ENCODE measurements around the gene RNF182.
"Not testable (repeated sequence)": the region's sequence is repeated elsewhere in the genome, so short reads cannot be mapped to it uniquely, and the experiment has no call there.

RNF182 gene

DNA sequence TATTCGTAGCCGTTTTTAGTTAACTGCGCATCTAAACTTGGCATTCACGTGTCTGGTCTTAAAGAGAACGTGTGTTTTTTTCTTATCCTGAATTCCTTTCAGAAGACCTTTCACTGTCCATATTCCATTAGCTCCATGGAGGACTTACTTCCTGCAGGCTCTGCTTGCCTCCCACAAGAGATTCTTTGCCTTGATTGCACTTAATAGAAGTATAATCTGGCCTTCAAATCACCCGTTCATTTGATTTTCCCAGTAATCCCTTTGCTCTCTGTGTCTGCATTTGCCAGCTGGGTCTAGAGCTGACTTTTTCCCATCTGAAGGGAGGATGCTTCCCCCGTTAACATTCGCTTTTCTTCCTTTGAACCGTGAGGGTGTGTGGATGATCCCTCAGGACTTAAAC lies 79.5 kb downstream of the RNF182 start:
- DNase-seq = no peak

- no peak for DNase-seq
Measured at GRCh38 chr6:14008809-14009208, 84.1 kb downstream of the RNF182 start.

- DNase-seq = no peak
Measured at GRCh38 chr6:14009431-14009830, 84.7 kb downstream of the RNF182 start.

- no peak for DNase-seq
Measured at GRCh38 chr6:14010275-14010674, 85.5 kb downstream of the RNF182 start.

- no peak for DNase-seq
Measured at GRCh38 chr6:14012313-14013030, 87.7 kb downstream of the RNF182 start.

DNA sequence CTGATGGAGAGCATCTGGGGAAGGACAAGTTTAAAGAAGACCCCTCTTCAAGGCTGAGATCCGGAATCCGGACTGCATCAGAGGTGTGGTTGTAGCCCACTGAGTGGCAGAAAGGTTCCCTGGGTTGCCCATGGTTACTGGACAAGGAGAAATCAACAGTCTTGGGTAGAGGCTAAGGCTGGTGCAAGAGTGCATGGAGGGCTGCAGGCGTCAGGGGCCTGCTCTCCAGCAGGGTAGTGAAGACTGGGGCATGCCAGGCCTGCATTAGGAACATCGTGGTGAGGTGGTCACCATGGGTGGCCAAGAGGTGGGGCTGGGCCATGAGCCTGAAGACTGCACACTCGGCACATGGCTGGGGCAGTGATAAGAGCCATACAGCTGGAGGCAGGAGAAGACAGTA lies 91.2 kb downstream of the RNF182 start:
- DNase-seq = no peak

DNA sequence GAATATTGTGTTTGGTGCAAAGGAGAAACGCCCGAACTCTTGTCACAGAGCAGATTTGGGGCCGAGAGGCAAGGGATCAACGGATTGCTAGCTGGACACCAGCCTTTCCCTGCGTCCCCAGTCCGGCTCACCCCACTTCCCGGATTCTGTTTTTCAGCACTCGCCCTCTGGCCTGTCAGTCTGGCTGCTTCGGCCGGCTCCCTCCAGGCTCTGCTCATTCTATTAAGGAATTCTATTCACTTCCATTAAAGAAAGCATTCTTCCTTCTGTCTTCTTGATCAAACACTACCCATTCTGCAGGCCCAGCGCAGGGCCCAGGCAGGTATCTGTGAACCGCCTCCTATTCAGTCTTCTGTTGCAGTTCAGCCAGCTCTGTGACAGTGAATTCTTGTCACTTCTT lies 91.7 kb downstream of the RNF182 start:
- DNase-seq = no peak

DNA sequence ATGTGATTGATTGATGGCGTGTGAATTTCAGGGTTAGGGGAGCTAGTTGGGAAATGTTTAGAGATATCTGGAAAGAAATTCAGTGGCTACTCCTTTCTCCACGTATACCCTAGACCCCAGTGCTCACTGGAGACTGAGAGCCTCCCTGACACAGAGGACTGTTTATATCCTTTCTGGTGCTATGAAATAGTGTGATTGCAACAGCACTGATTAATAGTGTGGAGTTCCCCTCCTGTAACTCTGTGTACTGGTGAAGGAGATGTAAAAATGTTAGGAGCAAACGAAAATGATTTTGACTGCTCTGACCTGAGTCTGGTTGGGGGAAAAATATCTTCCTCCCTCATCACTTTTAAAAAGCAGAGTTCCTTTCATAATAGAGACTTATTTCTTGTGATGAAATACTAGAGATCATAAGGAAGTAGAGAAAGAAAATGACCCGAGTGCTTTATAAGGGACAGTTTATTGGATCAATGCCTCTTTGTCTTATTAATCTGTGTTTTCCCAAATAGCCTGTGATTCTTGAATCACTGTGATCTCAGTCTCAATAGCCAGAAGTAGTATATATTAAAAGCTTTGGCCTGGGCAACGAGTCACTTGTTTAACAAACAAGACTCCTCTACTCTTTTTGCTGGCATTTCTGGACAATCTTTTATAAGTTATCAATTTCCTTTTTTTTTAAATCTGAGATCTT lies 92.3 kb downstream of the RNF182 start:
- no peak for DNase-seq

GRCh38 chr6:14017626-14018475 lies 93.1 kb downstream of the RNF182 start:
- no peak for DNase-seq

GRCh38 chr6:14018559-14018958 lies 93.8 kb downstream of the RNF182 start:
- DNase-seq = not testable (repeated sequence)

GRCh38 chr6:14020551-14020950 lies 95.8 kb downstream of the RNF182 start:
- no peak for DNase-seq

DNA sequence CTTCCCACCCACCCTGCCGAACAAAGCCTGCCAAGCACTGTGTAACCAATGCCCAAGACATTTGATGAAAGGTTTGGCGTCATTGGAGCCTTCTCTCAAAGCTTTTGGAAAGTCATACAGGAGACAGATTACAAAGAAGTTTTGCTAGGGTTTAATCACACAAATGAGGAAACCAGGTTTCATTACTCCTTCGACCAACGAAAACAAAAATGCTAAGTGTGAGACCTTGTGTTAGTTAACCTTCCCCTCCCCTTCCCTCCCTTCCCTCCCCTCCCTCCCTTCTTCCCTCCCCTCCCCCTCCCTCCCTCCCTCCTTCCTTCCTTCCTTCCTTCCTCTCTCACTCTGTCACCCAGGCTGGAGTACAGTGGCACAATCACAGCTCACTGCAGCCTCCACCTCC lies 96.7 kb downstream of the RNF182 start:
- DNase-seq = no peak

GRCh38 chr6:14022673-14023072 lies 97.9 kb downstream of the RNF182 start:
- DNase-seq = no peak

- DNase-seq = no peak
Measured at GRCh38 chr6:14023855-14024254, 99.1 kb downstream of the RNF182 start.

- no peak for DNase-seq
Measured at GRCh38 chr6:14025160-14025559, 100.4 kb downstream of the RNF182 start.

- DNase-seq = no peak
Measured at GRCh38 chr6:14026831-14027539, 102.2 kb downstream of the RNF182 start.

DNA sequence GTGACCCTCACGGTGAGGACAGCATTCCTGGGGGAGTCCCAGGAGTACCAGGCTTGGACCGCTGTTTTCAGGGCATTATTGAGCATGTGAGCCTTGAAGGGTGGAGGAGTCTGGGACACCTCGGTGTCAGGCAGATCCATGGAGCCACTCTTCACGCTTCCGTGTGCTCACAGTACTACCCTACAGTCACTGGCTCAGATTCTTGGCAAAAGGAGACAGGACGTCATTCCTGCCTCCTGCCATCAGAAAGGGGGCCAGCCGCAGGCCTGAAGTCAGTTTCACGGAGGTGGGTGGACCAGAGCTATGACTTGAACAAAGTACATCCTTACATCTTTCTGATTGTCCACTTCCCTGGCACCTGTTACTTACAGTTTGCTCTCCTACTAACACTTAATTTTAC lies 103.9 kb downstream of the RNF182 start:
- DNase-seq = no peak

GRCh38 chr6:14029605-14030004 lies 104.9 kb downstream of the RNF182 start:
- no peak for DNase-seq

Data from bone marrow (tissue), 2 donors.